HG03457 (cell line): ENCODE data around the gene ROR1.
"Not testable (repeated sequence)": the region's sequence is repeated elsewhere in the genome, so short reads cannot be mapped to it uniquely, and the experiment has no call there.

Experiments used
- ATAC-seq: cut with Tn5 transposase; IDR thresholded peaks from one replicate; pipeline ENCODE4 v1.9.1; 2021; ENCODE audit warnings: moderate number of reproducible peaks; ENCODE audit not compliant: unreplicated experiment

Gene ROR1

GRCh38 chr1:63792152-63792551 lies 18.3 kb downstream of the ROR1 start:
- ATAC-seq, result no peak

- no peak for ATAC-seq
Measured at GRCh38 chr1:63793741-63794240, 20.0 kb downstream of the ROR1 start.

- no peak for ATAC-seq
Measured at GRCh38 chr1:63794354-63794753, 20.5 kb downstream of the ROR1 start.

- no peak for ATAC-seq
Measured at GRCh38 chr1:63794939-63795378, 21.1 kb downstream of the ROR1 start.

- no peak for ATAC-seq
Measured at GRCh38 chr1:63795455-63795854, 21.6 kb downstream of the ROR1 start.

GRCh38 chr1:63797056-63797726 lies 23.4 kb downstream of the ROR1 start:
- ATAC-seq, result no peak

GRCh38 chr1:63798284-63798683 lies 24.5 kb downstream of the ROR1 start:
- no peak for ATAC-seq

GRCh38 chr1:63799307-63799706 lies 25.5 kb downstream of the ROR1 start:
- ATAC-seq, result no peak

- no peak for ATAC-seq
Measured at GRCh38 chr1:63799820-63800219, 26.0 kb downstream of the ROR1 start.

GRCh38 chr1:63802109-63802508 lies 28.3 kb downstream of the ROR1 start:
- no peak for ATAC-seq

GRCh38 chr1:63804829-63805484 lies 31.1 kb downstream of the ROR1 start:
- ATAC-seq, result no peak

GRCh38 chr1:63807046-63807445 lies 33.2 kb downstream of the ROR1 start:
- ATAC-seq, result no peak

- ATAC-seq, result no peak
Measured at GRCh38 chr1:63810936-63811469, 37.2 kb downstream of the ROR1 start.

GRCh38 chr1:63812071-63812700 lies 38.4 kb downstream of the ROR1 start:
- ATAC-seq, result no peak

GRCh38 chr1:63813829-63814277 lies 40.0 kb downstream of the ROR1 start:
- no peak for ATAC-seq

- ATAC-seq, result not testable (repeated sequence)
Measured at GRCh38 chr1:63816217-63816815, 42.5 kb downstream of the ROR1 start.

- no peak for ATAC-seq
Measured at GRCh38 chr1:63817152-63817667, 43.4 kb downstream of the ROR1 start.

GRCh38 chr1:63817700-63818099 lies 43.9 kb downstream of the ROR1 start:
- no peak for ATAC-seq

- ATAC-seq, result no peak
Measured at GRCh38 chr1:63818567-63819325, 44.9 kb downstream of the ROR1 start.

GRCh38 chr1:63819795-63820194 lies 46.0 kb downstream of the ROR1 start:
- no peak for ATAC-seq
